ENCODE results near the gene EHHADH. TPM values are rescaled to one million over a fixed set of nuclear protein-coding genes. Genes with fewer than 3 reads are reported as not detected.
A peak's percentile ranks its signal among the peaks of the same experiment; 100 is the strongest.

EHHADH gene
- total RNA-seq, 1 experiment from 2014 or later = 20.1 TPM

DNA sequence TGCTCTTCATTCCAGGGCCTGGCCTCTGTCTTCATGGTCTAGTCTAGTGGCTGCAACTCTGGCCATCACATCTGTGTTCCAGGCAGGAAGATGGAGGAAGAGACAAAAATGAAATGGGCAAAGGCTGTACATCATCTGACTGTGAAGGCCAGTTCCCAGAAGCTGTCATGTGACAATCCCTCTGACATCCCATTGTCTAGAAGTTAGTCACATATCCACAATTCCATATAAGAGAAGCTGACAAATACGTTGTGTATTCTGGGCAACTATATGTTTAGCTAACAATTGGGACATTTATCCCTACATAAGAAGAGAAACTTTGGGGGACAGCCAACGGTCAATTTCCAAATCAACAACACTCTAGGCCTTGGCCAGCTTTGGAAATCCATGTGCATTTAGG lies 66.5 kb downstream of the EHHADH start:
- Mint-ChIP-seq H3K4me1 (ENCODE audit: low read depth, unreplicated experiment) (no peaks in the 10 kb centered on the region), H3K4me3 (ENCODE audit: low read depth, unreplicated experiment) (no peak overlapping the region), H3K9me3 (ENCODE audit: low read depth, unreplicated experiment) (no peaks in the 10 kb centered on the region), H3K27ac (ENCODE audit: unreplicated experiment) (no peak overlapping the region), H3K36me3 (ENCODE audit: insufficient read depth, unreplicated experiment) (no peaks in the 10 kb centered on the region), H3K27me3 (ENCODE audit: unreplicated experiment) (peaks cover 13% of the 10 kb centered on the region)
- CTCF ChIA-PET = no interaction called here
- no TSS peak for BruUV-seq (replicated peaks)
- DNase-seq = no peak
- intact Hi-C loops (cut with micrococcal nuclease; ENCODE audit: unreplicated experiment) = no loop called here
- TF ChIP-seq, protein P1, sequence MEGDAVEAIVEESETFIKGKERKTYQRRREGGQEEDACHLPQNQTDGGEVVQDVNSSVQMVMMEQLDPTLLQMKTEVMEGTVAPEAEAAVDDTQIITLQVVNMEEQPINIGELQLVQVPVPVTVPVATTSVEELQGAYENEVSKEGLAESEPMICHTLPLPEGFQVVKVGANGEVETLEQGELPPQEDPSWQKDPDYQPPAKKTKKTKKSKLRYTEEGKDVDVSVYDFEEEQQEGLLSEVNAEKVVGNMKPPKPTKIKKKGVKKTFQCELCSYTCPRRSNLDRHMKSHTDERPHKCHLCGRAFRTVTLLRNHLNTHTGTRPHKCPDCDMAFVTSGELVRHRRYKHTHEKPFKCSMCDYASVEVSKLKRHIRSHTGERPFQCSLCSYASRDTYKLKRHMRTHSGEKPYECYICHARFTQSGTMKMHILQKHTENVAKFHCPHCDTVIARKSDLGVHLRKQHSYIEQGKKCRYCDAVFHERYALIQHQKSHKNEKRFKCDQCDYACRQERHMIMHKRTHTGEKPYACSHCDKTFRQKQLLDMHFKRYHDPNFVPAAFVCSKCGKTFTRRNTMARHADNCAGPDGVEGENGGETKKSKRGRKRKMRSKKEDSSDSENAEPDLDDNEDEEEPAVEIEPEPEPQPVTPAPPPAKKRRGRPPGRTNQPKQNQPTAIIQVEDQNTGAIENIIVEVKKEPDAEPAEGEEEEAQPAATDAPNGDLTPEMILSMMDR (IDR thresholded peaks at IDR 0.05; ENCODE audit: unreplicated experiment) = no peak

DNA sequence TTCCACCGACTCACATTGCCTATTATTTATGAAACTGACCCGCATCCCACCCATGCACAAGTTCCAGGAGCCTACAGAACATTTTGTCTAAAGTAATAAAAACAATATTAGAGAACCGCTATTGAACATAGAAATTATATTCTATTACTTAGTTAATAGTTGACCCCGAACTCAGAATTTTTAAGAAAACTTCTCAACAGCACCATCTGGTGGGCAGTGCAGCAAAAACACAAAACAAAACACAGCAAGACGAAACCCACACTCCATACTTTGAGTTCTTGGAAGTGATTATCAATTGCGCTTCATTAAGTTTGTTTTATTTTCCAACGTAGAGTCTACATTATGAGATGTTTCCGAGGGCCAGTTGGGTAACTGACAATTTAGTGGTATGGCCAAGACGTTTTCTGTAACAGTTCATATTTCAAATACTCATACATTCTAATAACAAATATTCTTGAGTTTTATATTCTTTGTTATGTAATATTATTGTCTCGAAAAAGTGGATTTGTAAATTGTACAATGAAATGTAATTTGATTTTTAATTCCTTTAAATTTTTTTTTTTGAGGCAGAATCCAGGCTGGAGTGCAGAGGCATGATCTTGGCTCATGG lies 77.0 kb downstream of the EHHADH start:
- Mint-ChIP-seq H3K4me1 (ENCODE audit: low read depth, unreplicated experiment) (peaks cover 16% of the 10 kb centered on the region), H3K36me3 (ENCODE audit: insufficient read depth, unreplicated experiment) (no peaks in the 10 kb centered on the region), H3K4me3 (ENCODE audit: low read depth, unreplicated experiment) (no peak overlapping the region), H3K27ac (ENCODE audit: unreplicated experiment) (no peak overlapping the region), H3K9me3 (ENCODE audit: low read depth, unreplicated experiment) (no peaks in the 10 kb centered on the region), H3K27me3 (ENCODE audit: unreplicated experiment) (no peaks in the 10 kb centered on the region)
- no TSS peak for BruUV-seq (replicated peaks)
- intact Hi-C loops (cut with micrococcal nuclease; ENCODE audit: unreplicated experiment) = loop anchor here (1.0 to 10.0 kb wide), 2 partner anchors 212 to 302 kb away; no protein-coding TSS in a partner anchor
- TF ChIP-seq, protein P1 (IDR thresholded peaks at IDR 0.05; ENCODE audit: unreplicated experiment) = peak; percentile 89
- peak; percentile 66 for DNase-seq
- CTCF ChIA-PET = interaction anchor here (0.6 to 1.6 kb wide), 5 partner anchors 107 to 302 kb away, joined by 3 to 7 read pairs (median 4); no protein-coding TSS in a partner anchor

DNA sequence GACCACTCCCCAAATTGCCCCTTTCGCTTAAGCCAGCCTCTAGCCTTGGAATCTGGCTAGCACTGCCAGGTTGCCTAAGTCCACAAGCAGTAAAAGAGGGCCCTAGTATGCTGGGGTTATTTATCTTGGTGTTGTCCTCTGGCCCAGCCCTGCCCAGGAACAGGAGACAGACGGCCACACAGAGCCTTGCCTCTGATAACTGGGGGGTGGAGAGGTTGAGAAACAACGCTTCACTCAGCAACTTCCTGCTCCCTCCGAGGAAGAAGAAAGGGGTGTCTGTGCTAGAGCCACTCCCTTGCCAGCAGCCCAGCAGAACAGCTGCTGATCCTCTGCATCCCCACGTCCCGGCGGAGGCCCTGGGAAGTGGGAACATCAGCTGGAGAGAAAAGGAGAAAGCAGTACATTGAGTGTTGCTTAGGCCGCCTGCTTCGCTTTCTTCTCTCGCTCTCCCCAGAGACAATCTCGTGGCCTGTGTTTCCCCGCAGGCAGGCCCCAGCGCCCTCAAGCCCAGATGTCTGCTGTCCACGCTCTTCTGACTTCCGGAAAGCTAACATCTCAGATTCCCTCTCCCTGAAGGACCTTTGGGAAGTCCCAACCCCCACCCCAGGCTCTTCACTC lies 78.4 kb downstream of the EHHADH start:
- Mint-ChIP-seq H3K9me3 (ENCODE audit: low read depth, unreplicated experiment) (no peaks in the 10 kb centered on the region), H3K4me3 (ENCODE audit: low read depth, unreplicated experiment) (peak overlapping the region; percentile 12), H3K36me3 (ENCODE audit: insufficient read depth, unreplicated experiment) (no peaks in the 10 kb centered on the region), H3K4me1 (ENCODE audit: low read depth, unreplicated experiment) (peaks cover 19% of the 10 kb centered on the region), H3K27ac (ENCODE audit: unreplicated experiment) (no peak overlapping the region), H3K27me3 (ENCODE audit: unreplicated experiment) (no peaks in the 10 kb centered on the region)
- BruUV-seq (replicated peaks) = no TSS peak
- TF ChIP-seq, protein P1 (IDR thresholded peaks at IDR 0.05; ENCODE audit: unreplicated experiment) = no peak
- CTCF ChIA-PET = interaction anchor here (1.2 to 1.6 kb wide), 3 partner anchors 10 to 301 kb away, joined by 6 to 7 read pairs (median 7); no protein-coding TSS in a partner anchor
- peak; percentile 71 for DNase-seq
- intact Hi-C loops (cut with micrococcal nuclease; ENCODE audit: unreplicated experiment) = loop anchor here (10.0 kb wide), 1 partner anchor 211 kb away; no protein-coding TSS in a partner anchor

DNA sequence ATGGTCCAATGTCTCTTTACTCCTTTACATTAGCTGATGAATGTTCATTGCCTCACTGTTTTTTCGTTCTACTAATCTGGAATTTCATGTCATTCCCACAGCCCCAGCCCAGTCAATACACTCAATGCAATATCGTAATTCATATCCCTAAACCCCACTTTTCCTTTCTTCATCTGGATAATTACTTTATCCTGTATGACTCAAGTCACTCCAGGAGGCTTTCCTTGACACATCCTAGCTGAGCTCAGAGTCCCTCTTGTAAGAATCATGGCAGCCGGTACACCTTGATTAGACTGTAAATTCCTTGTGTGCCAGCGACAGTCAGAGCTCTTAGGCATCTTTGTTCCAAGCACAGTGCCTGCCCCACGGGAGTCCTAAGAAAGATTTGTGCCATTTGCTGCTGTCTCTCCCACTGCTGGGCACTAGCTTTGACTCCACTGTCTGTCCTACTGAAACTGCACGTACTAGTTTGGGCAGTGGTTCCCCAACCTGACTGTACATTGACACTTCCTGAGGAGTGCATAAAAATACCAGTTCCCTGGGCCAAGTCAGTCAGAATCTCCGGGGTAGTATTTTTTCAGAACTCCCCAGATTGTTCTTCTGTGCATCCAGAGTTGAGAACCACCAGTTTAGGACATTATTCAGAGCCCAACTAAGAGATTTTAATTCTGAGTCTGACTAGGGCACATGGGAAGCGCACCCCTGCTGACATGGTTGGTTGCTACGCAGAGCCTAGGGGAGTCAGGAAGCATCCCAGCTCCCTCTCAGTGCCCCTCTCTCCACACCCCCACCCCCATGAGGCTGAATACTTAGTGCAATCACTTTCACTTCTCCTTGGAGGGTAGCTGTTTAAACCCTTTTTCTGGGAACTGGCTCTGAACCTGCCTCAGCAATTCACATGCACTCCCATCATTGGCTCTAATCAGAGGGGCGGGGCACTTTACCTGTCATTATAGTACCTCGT lies 81.5 kb downstream of the EHHADH start:
- intact Hi-C loops (cut with micrococcal nuclease; ENCODE audit: unreplicated experiment) = loop anchor here (10.0 kb wide), 1 partner anchor 208 kb away; no protein-coding TSS in a partner anchor
- no peaks in the 10 kb centered on the region for H3K9me3 Mint-ChIP-seq (ENCODE audit: low read depth, unreplicated experiment)
- DNase-seq = no peak
- no peaks in the 10 kb centered on the region for H3K27me3 Mint-ChIP-seq (ENCODE audit: unreplicated experiment)
- H3K4me3 Mint-ChIP-seq (ENCODE audit: low read depth, unreplicated experiment) = no peak overlapping the region
- TF ChIP-seq, protein P1 (IDR thresholded peaks at IDR 0.05; ENCODE audit: unreplicated experiment) = no peak
- BruUV-seq (replicated peaks) = no TSS peak
- no peak overlapping the region for H3K27ac Mint-ChIP-seq (ENCODE audit: unreplicated experiment)
- peaks cover 19% of the 10 kb centered on the region for H3K4me1 Mint-ChIP-seq (ENCODE audit: low read depth, unreplicated experiment)
- CTCF ChIA-PET = interaction anchor here (0.8 to 1.4 kb wide), 4 partner anchors 8 to 32 kb away, joined by 3 to 5 read pairs (median 4); no protein-coding TSS in a partner anchor
- no peaks in the 10 kb centered on the region for H3K36me3 Mint-ChIP-seq (ENCODE audit: insufficient read depth, unreplicated experiment)

Measured in Calu3 (cell line).